H1 (cell line): ENCODE data around the gene SMIM28.

Experiments
- HDAC2 ChIP-seq, 2 experiments: fragments of 300-600 bp in 1 of 2; sonication (generic) in 1 of 2; IDR thresholded peaks; 2 replicates each; pipeline ENCODE4 v1.6.1; 2011 to 2012; ENCODE audit warnings: low read depth in 2 of 2, low read length in 2 of 2, mild to moderate bottlenecking in 2 of 2, moderate library complexity in 2 of 2, borderline replicate concordance in 1 of 2, inconsistent platforms in 1 of 2
- TBP ChIP-seq: IDR thresholded peaks from 2 replicates; pipeline ENCODE4 v1.6.1; 2011; ENCODE audit warnings: low read depth, low read length, improper control_type of control experiment
- TF ChIP-seq, protein P1 (sequence below), 3 experiments: IDR thresholded peaks; 1 replicate in 2 of 3; 2 replicates in 1 of 3; pipeline versions ENCODE4 v1.5.1 to v1.6.1; 2011; ENCODE audit warnings: low read length in 3 of 3, mild to moderate bottlenecking in 3 of 3, inconsistent platforms in 2 of 3, low read depth in 1 of 3, moderate library complexity in 1 of 3; ENCODE audit not compliant: insufficient read depth in 1 of 3; ENCODE audit errors: control extremely low read depth in 1 of 3
- TF ChIP-seq, protein P2 (sequence below): IDR thresholded peaks from 2 replicates; pipeline ENCODE4 v1.6.1; 2011; ENCODE audit warnings: low read length, improper control_type of control experiment

- TF ChIP-seq, protein P1, sequence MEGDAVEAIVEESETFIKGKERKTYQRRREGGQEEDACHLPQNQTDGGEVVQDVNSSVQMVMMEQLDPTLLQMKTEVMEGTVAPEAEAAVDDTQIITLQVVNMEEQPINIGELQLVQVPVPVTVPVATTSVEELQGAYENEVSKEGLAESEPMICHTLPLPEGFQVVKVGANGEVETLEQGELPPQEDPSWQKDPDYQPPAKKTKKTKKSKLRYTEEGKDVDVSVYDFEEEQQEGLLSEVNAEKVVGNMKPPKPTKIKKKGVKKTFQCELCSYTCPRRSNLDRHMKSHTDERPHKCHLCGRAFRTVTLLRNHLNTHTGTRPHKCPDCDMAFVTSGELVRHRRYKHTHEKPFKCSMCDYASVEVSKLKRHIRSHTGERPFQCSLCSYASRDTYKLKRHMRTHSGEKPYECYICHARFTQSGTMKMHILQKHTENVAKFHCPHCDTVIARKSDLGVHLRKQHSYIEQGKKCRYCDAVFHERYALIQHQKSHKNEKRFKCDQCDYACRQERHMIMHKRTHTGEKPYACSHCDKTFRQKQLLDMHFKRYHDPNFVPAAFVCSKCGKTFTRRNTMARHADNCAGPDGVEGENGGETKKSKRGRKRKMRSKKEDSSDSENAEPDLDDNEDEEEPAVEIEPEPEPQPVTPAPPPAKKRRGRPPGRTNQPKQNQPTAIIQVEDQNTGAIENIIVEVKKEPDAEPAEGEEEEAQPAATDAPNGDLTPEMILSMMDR (IDR thresholded peaks at IDR 0.05; ENCODE audit: control extremely low read depth in 1 of 3, insufficient read depth in 1 of 3, low read depth in 1 of 3, low read length in 3 of 3), result no peak
- TF ChIP-seq, protein P2, sequence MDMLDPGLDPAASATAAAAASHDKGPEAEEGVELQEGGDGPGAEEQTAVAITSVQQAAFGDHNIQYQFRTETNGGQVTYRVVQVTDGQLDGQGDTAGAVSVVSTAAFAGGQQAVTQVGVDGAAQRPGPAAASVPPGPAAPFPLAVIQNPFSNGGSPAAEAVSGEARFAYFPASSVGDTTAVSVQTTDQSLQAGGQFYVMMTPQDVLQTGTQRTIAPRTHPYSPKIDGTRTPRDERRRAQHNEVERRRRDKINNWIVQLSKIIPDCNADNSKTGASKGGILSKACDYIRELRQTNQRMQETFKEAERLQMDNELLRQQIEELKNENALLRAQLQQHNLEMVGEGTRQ, result no peak
- TF ChIP-seq TBP (no peak), HDAC2 (IDR thresholded peaks at IDR 0.05; ENCODE audit: borderline replicate concordance in 1 of 2, low read depth in 2 of 2, low read length in 2 of 2) (no peak)
These were observed at the start of gene SMIM28 for GRCh38 chr6:138377844-138378243.
